AG08395 (cell line): ENCODE results near the gene SLC25A18.
A peak's percentile ranks its signal among the peaks of the same experiment; 100 is the strongest.

ENCODE experiments used
- DNase-seq: peaks from one replicate; pipeline ENCODE4 v3.0.0; 2012; ENCODE audit warnings: mixed read lengths, low spot score

Gene SLC25A18

GRCh38 chr22:17570851-17571631, 7.7 kb downstream of the SLC25A18 start:
- peak; percentile 88 for DNase-seq

DNA sequence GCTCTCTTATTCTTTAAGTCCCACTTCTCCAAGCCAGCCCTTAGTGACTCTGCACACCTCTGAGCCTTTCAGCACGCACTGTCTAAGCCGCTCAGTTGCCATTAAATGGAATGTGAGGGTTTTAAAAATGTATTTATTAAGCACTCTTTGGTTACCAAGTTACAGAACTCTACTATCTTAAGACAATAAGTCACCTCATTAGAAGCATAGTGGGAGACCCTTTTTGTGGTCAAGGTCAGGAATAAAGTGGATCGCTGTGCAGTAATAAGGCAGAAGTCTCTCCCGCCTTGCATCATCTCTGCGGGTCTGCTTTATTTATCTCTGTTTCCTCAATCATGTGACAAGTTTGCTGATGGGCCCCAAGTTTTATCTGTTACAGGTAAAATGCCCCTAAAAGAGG, 11.9 kb downstream of the SLC25A18 start:
- no peak for DNase-seq

GRCh38 chr22:17575681-17576080, 12.4 kb downstream of the SLC25A18 start:
- DNase-seq, result no peak

DNA sequence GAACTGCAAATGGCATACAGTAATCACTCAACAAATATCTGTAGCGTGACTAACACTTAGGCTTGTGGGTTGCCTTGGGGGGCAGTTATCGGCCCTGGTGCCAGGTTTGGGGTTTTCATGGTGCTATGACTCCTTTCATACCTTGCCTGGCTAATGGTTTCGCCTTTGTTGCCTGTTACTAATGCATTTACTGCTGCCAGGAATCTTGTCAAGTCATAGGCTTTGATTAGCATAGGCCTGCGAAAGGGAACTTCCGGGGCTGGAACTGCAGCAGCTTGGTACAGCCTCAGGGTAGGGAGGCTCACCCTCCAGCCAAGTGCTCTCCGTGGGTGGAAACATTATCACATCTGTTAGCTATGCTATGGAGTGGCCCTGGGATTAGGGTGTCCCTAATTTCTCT, 13.2 kb downstream of the SLC25A18 start:
- DNase-seq, result peak; percentile 93

DNA sequence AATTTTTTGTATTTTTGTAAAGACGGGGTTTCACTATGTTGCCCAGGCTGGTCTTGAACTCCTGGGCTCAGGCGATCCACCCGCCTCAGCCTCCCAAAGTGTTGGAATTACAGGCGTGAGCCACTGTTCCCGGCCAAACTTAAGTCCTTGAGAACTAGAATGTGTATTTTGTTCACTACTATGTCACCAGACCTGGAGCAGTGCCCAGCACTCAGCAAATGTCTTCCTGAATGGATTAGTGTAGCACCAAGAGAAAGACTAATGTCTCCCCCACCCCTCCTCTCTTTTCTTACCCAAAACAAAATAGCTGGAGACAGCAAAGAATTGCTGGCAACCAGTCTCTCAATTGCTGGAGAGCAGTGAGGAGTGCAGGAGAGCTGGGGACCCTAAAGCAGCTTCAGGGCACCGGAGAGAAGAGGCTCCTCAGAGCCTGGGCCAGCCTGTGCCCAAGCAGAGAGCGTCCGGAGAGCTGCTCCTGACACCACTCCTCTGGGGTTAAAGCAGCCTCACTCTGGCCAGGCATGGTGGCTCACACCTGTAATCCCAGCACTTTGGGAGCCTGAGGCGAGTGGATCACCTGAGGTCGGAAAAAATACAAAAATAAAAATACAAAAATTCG, 14.9 kb downstream of the SLC25A18 start:
- DNase-seq, result peak; percentile 49

GRCh38 chr22:17579535-17579981, 16.3 kb downstream of the SLC25A18 start:
- DNase-seq, result no peak

DNA sequence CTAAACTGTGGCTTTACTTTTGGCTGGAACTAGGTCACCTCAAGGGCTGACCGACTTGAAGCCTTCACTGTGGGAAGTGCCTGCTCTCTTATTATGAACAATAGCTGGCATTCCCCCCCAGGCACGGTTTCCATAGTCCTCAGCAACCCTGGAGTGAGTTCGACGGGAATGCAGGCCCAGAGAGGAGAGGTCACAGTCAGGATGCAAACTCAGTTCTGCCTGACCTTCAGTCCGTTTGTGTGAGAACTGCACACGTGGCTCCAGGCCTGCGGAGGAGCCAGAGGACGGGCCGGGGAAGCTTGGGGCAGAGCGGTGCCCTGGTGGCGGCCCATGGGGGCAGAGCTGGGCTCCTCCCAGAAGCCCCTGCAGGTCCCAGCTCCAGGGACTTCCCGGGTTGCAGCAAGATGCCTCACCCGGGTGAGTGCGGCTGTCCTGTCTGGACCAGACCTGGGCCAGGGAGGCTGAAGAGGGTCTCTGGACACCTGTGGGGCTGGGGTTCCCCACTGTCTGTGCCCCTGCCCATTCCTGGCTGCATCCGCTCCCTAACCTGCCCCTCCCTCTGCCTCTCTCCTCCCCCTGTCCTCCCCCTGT, 17.2 kb downstream of the SLC25A18 start:
- DNase-seq, result no peak

GRCh38 chr22:17581056-17581455, 17.8 kb downstream of the SLC25A18 start:
- no peak for DNase-seq

DNA sequence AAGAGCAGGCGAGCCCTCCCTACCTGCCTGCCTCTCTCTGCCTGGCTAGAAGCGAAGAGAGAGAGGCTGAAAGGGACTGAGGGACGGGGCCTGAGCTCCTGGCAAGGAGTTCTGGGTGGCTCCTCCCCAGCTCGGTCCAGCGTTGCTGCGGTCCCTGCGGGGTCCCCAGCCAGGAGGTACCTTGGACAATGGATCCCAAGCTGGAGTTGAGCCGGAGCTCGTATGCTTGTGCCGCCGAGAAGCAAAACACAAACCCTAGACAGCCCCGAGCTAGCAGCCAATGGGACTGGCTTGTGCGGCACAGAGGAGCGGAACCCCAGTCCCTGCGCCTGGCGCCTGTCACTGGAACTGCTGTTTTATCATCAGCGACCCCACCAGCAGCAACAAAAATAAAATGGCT, 18.3 kb downstream of the SLC25A18 start:
- no peak for DNase-seq

DNA sequence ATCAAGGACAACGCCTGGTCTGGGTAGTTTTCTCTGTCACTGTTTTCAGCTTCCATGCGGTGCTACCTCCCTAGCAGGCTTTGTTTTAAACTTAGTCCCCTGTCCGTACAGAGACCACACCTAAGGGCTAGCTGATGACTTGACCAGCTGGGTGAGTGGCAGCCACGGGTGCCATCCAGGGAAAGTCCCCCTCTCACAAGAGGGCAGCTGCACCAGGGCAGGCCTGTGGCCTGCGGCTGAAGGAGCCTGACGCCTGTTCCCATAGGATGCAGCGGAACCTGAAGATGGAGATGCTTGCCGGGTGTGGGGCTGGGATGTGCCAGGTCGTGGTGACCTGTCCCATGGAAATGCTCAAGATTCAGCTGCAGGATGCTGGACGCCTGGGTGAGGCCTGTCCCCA, 19.9 kb downstream of the SLC25A18 start:
- no peak for DNase-seq

- DNase-seq, result no peak
Observed at GRCh38 chr22:17586831-17587440, 23.6 kb downstream of the SLC25A18 start.

- DNase-seq, result no peak
Observed at GRCh38 chr22:17587629-17588028, 24.3 kb downstream of the SLC25A18 start.

- no peak for DNase-seq
Observed at GRCh38 chr22:17588606-17589005, 25.3 kb downstream of the SLC25A18 start.

DNA sequence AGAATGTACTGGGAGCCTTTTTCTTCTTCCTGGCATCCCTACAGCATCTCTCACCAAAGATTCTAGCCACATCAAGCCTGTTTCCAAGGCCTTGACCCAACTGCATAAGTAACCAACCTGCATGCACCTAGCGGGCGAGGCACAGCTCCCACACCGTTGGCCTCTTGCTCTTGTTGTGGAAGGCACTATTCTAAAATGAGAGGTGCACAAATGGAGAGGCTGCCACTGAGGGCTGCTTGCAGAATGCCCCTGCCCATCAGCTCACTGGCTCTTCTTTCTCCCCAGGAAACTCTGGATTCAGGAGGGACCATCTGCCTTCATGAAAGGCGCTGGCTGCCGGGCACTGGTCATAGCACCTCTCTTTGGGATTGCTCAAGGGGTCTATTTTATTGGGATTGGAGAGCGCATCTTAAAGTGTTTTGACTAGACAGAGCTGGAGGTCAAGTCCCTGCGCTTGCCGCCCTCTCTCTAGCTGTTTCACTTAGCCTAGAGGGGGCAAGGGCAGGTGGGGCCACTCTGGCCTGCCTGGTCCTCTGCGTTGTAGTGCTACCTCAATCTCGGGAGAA, 26.6 kb downstream of the SLC25A18 start:
- no peak for DNase-seq

- DNase-seq, result no peak
Observed at GRCh38 chr22:17590586-17590985, 27.3 kb downstream of the SLC25A18 start.

GRCh38 chr22:17592201-17592600, 28.9 kb downstream of the SLC25A18 start:
- DNase-seq, result no peak

GRCh38 chr22:17596226-17596625, 32.9 kb downstream of the SLC25A18 start:
- DNase-seq, result no peak

- peak; percentile 48 for DNase-seq
Observed at GRCh38 chr22:17597217-17597616, 33.9 kb downstream of the SLC25A18 start.

DNA sequence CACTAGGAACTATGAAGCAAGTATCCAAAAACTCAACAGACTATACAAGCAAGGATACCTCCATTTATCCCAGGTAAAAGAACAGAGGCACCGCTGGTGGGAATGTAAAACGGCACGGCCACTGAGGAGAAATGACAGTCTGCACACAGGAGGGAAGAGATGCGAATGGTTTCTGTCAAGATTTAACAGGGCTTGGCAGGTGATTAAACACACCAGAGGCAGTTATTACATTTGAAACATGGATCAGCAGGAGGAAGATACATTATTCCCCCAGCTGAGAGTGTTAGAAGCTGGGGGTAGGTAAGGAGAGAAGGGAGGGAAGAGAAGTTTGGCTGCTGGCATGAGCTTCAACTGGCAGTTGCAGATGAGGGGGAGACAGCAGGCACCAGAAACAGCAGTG, 35.0 kb downstream of the SLC25A18 start:
- no peak for DNase-seq

GRCh38 chr22:17601031-17601430, 37.7 kb downstream of the SLC25A18 start:
- DNase-seq, result no peak

GRCh38 chr22:17603668-17604067, 40.4 kb downstream of the SLC25A18 start:
- DNase-seq, result peak; percentile 14

- DNase-seq, result peak; percentile 64
Observed at GRCh38 chr22:17606496-17606895, 43.2 kb downstream of the SLC25A18 start.
